ENCODE measurements around the gene PRPF4.

DNA sequence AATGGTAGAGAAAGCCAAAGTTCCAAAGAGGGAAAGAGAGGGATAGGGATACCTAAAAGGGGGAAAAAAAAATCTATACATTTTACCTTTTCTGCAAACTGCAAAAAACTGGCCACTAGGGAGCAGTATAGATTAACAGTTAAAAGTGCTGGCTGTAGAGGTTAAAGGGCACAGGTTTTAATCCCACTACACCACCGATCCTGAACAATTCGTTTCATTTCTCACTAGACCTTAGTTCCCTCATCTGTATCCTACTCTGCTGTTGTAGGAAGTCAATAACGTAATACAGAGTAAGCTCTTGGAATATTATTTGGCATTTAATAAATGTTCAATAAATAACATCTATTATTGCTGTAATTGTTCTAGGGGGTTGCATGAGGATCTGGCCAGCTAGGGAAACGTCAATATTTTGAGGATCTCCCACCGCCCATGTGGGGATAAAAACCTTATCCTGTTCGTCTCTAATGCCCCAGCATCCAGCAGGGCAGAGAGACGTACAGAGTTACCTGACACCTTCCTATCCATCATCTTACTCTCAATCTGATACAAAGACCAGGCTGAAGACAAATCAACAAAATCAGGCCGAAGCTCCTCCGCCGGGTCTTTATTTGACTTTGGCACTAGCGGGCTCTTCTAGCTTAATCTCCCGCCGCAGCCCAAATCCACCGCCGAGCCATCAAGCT is 843 bp upstream of the PRPF4 start:
- no peak for TF ChIP-seq ZNF444 (CRISPR knock-in tag; IDR thresholded peaks at IDR 0.05)
- TF ChIP-seq, protein P1, sequence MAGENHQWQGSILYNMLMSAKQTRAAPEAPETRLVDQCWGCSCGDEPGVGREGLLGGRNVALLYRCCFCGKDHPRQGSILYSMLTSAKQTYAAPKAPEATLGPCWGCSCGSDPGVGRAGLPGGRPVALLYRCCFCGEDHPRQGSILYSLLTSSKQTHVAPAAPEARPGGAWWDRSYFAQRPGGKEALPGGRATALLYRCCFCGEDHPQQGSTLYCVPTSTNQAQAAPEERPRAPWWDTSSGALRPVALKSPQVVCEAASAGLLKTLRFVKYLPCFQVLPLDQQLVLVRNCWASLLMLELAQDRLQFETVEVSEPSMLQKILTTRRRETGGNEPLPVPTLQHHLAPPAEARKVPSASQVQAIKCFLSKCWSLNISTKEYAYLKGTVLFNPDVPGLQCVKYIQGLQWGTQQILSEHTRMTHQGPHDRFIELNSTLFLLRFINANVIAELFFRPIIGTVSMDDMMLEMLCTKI (IDR thresholded peaks at IDR 0.05; ENCODE audit: partially characterized antibody) = no peak
- no peak for TF ChIP-seq POLR2AphosphoS5 (IDR thresholded peaks at IDR 0.05; ENCODE audit: control insufficient read depth, insufficient read depth, low read depth, low read length)
- TF ChIP-seq, protein P2, sequence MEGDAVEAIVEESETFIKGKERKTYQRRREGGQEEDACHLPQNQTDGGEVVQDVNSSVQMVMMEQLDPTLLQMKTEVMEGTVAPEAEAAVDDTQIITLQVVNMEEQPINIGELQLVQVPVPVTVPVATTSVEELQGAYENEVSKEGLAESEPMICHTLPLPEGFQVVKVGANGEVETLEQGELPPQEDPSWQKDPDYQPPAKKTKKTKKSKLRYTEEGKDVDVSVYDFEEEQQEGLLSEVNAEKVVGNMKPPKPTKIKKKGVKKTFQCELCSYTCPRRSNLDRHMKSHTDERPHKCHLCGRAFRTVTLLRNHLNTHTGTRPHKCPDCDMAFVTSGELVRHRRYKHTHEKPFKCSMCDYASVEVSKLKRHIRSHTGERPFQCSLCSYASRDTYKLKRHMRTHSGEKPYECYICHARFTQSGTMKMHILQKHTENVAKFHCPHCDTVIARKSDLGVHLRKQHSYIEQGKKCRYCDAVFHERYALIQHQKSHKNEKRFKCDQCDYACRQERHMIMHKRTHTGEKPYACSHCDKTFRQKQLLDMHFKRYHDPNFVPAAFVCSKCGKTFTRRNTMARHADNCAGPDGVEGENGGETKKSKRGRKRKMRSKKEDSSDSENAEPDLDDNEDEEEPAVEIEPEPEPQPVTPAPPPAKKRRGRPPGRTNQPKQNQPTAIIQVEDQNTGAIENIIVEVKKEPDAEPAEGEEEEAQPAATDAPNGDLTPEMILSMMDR (IDR thresholded peaks at IDR 0.05 in 2 of 3, conservative IDR thresholded peaks at IDR 0.05 in 1 of 3; ENCODE audit: insufficient read depth in 2 of 3, low read depth in 1 of 3, low read length in 3 of 3) = peak; percentile 50 to 86 (median 70); a peak in 5 of 6 replicates
- TF ChIP-seq NBN (IDR thresholded peaks at IDR 0.05; ENCODE audit: low read depth) = no peak
- no peak for TF ChIP-seq NRF1 (conservative IDR thresholded peaks at IDR 0.05 in 1 of 2, IDR thresholded peaks at IDR 0.05 in 1 of 2)
- no peak for TF ChIP-seq JUN (IDR thresholded peaks at IDR 0.05; ENCODE audit: borderline replicate concordance, low read depth, low read length)
- no peak for TF ChIP-seq JUN (CRISPR knock-in tag; IDR thresholded peaks at IDR 0.05; ENCODE audit: borderline replicate concordance)
- TF ChIP-seq, protein P3, sequence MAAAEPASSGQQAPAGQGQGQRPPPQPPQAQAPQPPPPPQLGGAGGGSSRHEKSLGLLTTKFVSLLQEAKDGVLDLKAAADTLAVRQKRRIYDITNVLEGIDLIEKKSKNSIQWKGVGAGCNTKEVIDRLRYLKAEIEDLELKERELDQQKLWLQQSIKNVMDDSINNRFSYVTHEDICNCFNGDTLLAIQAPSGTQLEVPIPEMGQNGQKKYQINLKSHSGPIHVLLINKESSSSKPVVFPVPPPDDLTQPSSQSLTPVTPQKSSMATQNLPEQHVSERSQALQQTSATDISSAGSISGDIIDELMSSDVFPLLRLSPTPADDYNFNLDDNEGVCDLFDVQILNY (CRISPR knock-in tag; IDR thresholded peaks at IDR 0.05) = no peak

All from K562 (cell line).